Measurements from ENCODE around the gene CD96.

Gene CD96

DNA sequence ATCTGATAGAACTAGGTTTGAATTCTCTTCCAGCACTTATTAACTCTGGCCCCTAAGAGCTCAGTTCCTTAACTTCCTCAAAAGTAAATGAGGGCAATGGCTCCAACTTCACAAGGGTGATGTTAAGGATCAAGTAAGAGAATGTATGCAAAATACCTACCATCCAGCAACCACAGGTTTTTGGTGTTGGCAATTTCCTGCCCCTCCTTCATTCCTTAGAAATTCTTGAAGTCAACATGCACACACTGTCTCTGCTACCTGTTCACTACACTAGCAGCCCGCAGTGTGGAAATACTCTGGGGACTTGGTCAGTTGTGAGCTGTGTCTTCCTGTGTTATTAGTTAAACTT, 48.1 kb downstream of the CD96 start:
- TF ChIP-seq, protein P1, sequence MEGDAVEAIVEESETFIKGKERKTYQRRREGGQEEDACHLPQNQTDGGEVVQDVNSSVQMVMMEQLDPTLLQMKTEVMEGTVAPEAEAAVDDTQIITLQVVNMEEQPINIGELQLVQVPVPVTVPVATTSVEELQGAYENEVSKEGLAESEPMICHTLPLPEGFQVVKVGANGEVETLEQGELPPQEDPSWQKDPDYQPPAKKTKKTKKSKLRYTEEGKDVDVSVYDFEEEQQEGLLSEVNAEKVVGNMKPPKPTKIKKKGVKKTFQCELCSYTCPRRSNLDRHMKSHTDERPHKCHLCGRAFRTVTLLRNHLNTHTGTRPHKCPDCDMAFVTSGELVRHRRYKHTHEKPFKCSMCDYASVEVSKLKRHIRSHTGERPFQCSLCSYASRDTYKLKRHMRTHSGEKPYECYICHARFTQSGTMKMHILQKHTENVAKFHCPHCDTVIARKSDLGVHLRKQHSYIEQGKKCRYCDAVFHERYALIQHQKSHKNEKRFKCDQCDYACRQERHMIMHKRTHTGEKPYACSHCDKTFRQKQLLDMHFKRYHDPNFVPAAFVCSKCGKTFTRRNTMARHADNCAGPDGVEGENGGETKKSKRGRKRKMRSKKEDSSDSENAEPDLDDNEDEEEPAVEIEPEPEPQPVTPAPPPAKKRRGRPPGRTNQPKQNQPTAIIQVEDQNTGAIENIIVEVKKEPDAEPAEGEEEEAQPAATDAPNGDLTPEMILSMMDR (IDR thresholded peaks at IDR 0.05; ENCODE audit: low read depth, low read length), result no peak
- no peak for DNase-seq (ENCODE audit: low read depth in 2 of 2)
- H3K4me3 ChIP-seq (replicated peaks in 1 of 2; ENCODE audit: low read depth in 2 of 2, low read length in 2 of 2), result no peak overlapping the region

DNA sequence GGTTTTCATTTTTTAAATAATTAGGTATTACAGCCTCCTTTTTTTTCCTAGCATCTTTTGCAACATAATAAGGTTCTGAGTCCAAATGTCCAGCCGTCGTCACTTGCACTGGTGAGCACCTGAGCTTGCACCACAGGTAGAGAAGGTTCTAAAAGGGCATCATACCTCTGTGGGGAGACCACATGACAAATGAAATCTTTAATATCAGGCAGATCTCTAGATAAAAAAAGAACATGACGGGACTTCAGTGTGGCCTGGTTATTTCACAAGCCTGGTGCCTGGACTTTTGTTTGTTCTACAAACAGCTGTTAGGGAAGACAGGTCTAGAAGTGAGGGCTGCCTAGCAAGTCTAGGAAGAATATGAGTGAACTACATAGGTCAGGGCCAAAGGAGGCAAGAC, 49.6 kb downstream of the CD96 start:
- TF ChIP-seq, protein P1 (IDR thresholded peaks at IDR 0.05; ENCODE audit: low read depth, low read length), result no peak
- DNase-seq (ENCODE audit: low read depth in 2 of 2), result no peak
- no peak overlapping the region for H3K4me3 ChIP-seq (replicated peaks in 1 of 2; ENCODE audit: low read depth in 2 of 2, low read length in 2 of 2)

DNA sequence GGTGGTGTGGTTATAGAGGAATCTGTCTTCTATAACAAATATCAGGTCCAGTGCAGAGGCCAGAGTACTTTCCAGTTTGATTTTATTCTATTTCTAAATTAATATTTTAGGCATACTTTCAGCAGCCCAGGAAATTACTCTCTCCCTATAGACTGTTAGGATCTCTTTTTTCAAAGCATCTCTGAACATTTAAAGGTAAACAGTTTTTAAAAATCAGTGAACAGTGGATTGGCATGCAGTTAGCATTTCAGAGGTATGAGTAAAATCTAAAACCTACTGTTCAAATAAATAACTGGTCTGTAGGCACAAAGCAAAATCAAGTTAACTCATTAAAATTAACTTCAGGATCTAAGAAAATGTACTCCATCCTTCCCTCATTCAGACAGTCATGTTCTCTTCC, 50.1 kb downstream of the CD96 start:
- DNase-seq (ENCODE audit: low read depth in 2 of 2), result no peak
- no peak overlapping the region for H3K4me3 ChIP-seq (replicated peaks in 1 of 2; ENCODE audit: low read depth in 2 of 2, low read length in 2 of 2)

DNA sequence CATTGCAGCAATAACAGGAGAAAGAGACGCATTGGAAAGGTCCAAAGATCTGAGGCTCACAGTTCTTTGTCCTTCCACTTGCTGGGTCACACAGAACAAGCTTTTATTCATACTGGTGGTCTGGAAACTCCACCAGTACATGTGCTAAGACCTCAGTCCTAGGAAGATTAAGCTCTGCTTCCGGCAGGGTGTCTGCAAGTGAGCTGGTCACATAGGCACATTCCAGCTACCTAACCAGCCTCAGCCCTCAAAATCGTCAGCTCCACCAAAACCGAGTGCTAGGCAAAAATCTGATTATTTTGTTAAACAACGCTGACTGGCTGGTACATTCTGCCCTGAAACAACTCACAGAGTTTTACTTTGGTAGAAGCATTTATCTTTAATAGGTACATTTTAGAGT, 50.9 kb downstream of the CD96 start:
- H3K4me3 ChIP-seq (replicated peaks in 1 of 2; ENCODE audit: low read depth in 2 of 2, low read length in 2 of 2), result no peak overlapping the region
- DNase-seq (ENCODE audit: low read depth in 2 of 2), result no peak
- TF ChIP-seq, protein P1 (IDR thresholded peaks at IDR 0.05; ENCODE audit: low read depth, low read length), result no peak

More for the DNA sequence above, 50.1 kb downstream of the CD96 start:
- TF ChIP-seq, protein P1 (IDR thresholded peaks at IDR 0.05; ENCODE audit: low read depth, low read length), result no peak

DNA sequence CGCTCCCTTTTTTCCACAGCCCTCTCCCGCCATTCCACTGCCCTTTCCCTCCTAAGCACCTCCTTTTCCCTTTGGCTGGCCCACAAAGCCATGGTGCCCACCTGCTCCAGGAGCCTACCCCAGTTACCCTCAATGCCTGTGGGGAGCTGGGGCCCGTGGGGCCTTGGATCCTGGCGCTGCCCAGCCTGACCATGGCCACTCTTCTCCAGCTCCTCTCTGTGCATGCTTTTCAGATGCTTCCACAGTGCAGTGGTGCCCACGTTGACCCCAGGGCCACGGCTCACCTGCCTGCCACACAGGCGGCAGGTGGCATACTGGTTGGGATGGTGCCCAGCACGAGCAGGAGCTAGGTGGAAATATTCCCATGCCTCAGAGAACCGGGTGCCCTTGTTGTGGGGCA, 51.7 kb downstream of the CD96 start:
- TF ChIP-seq, protein P1 (IDR thresholded peaks at IDR 0.05; ENCODE audit: low read depth, low read length), result no peak
- no peak for DNase-seq (ENCODE audit: low read depth in 2 of 2)
- no peak overlapping the region for H3K4me3 ChIP-seq (replicated peaks in 1 of 2; ENCODE audit: low read depth in 2 of 2, low read length in 2 of 2)

DNA sequence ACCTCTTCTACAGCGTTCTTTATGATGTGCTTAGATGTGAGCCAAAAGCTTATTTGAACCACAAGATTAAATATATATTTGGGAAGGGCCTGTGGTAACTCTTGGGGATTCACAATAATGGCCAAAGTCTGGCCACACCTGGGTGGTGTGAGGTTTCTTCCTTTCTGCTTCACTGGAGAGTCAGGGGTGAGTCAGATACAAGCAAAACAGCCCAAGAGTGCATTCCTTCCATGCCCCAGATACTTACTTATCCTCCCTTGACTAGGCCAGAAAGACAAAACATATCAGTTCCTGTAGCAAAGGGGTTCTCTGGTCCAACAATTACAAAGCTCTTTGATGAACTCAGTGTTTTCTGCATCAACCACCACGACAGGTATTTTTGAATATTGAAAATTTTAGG, 52.2 kb downstream of the CD96 start:
- peak; percentile 23 to 88 for DNase-seq (ENCODE audit: low read depth in 2 of 2)
- H3K4me3 ChIP-seq (replicated peaks in 1 of 2; ENCODE audit: low read depth in 2 of 2, low read length in 2 of 2), result no peak overlapping the region
- TF ChIP-seq, protein P1 (IDR thresholded peaks at IDR 0.05; ENCODE audit: low read depth, low read length), result no peak

DNA sequence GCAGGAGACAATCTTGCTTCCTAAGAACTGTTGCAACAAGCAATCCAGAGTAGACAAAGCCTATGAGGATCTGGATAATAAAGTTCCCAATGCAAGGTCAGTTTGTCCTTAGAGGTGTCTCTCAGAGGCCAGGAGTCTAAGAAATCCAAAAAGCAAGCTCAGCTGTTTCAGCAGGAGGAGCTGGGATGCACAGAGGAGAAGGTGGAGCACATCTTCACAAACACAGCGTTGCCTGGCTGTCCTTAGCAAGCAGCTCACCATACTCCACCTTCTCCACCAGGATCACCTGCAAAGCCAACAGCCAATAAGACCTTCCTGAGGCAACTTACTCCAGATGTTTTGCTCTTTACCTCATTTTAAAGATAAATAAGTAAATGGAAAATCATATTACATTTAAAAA, 52.8 kb downstream of the CD96 start:
- no peak overlapping the region for H3K4me3 ChIP-seq (replicated peaks in 1 of 2; ENCODE audit: low read depth in 2 of 2, low read length in 2 of 2)
- DNase-seq (ENCODE audit: low read depth in 2 of 2), result no peak

More for the DNA sequence above, 52.8 kb downstream of the CD96 start:
- TF ChIP-seq, protein P1 (IDR thresholded peaks at IDR 0.05; ENCODE audit: low read depth, low read length), result no peak
